Mammary epithelial cell (primary cell): Measurements from ENCODE around the gene CYP19A1.

Experiments
- CTCF ChIP-seq, 2 donors: IDR thresholded peaks in 1 of 2; conservative IDR thresholded peaks in 1 of 2; 2 replicates each; pipeline ENCODE4 v1.5.1; 2011 to 2012; ENCODE audit warnings: inconsistent platforms in 2 of 2, low read length in 2 of 2, mild to moderate bottlenecking in 2 of 2, control low read depth in 1 of 2, low read depth in 1 of 2; ENCODE audit not compliant: insufficient read depth in 1 of 2; ENCODE audit errors: extremely low read depth in 1 of 2
- EZH2 ChIP-seq: IDR thresholded peaks from 2 replicates; pipeline ENCODE4 v1.6.1; 2012; ENCODE audit warnings: low read length, inconsistent platforms, borderline replicate concordance

DNA sequence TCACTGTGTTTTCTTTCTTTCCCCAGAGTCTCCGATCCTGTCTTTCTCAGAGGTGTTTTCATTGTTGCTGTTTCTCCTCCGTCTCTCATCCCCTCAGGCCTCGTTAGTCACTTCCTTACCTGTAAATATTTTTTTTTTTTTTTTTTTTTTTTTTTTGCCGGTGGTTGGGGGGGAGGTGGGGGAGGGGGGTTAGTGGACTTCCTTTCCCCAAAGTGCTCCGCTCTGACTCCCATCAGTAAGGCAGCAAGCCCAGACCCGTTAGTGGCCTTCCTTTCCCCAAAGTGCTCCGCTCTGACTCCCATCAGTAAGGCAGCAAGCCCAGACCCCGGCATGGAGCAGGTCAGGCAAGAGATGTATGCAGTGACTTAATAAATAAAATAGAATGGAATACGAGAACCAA lies 146.6 kb downstream of the CYP19A1 start:
- TF ChIP-seq EZH2 (no peak), CTCF (conservative IDR thresholded peaks at IDR 0.05 in 1 of 2, IDR thresholded peaks at IDR 0.05 in 1 of 2; ENCODE audit: extremely low read depth in 1 of 2, insufficient read depth in 1 of 2, low read depth in 1 of 2, low read length in 2 of 2) (no peak)
